ENCODE measurements around the gene CYP11A1.

Gene CYP11A1

DNA sequence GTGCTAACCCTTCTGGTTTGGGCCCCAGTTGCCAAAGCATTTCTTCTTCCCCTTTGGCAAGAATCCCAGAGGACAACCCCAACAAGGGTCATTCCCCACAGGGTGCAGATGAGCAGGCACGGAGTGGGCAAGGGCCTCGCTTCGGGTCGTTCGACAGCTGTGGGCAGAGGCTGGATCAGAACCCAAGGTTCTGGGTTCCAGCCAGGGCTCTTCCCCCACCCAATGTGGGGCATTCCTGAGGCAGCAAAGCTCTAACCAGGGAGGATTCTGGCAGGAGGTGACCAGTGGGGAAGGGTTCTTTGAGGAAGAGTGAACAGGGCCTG lies 48.3 kb downstream of the CYP11A1 start:
- TF ChIP-seq EZH2 (optimal IDR thresholded peaks at IDR 0.05; ENCODE audit: low read depth, low read length), result no peak
- no peak for TF ChIP-seq EZH2phosphoT487 (IDR thresholded peaks at IDR 0.05; ENCODE audit: low read length)
- TF ChIP-seq, protein P1, sequence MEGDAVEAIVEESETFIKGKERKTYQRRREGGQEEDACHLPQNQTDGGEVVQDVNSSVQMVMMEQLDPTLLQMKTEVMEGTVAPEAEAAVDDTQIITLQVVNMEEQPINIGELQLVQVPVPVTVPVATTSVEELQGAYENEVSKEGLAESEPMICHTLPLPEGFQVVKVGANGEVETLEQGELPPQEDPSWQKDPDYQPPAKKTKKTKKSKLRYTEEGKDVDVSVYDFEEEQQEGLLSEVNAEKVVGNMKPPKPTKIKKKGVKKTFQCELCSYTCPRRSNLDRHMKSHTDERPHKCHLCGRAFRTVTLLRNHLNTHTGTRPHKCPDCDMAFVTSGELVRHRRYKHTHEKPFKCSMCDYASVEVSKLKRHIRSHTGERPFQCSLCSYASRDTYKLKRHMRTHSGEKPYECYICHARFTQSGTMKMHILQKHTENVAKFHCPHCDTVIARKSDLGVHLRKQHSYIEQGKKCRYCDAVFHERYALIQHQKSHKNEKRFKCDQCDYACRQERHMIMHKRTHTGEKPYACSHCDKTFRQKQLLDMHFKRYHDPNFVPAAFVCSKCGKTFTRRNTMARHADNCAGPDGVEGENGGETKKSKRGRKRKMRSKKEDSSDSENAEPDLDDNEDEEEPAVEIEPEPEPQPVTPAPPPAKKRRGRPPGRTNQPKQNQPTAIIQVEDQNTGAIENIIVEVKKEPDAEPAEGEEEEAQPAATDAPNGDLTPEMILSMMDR (IDR thresholded peaks at IDR 0.05; ENCODE audit: low read length), result no peak
- Histone ChIP-seq H3K36me3 (replicated peaks; ENCODE audit: insufficient read depth, low read length) (no peaks in the 10 kb centered on the region), H3K4me2 (ENCODE audit: low read depth, low read length) (no peak overlapping the region), H4K20me1 (ENCODE audit: insufficient read depth, low read length) (no peaks in the 10 kb centered on the region), H3K27ac (ENCODE audit: low read length) (no peak overlapping the region), H3F3A (ENCODE audit: insufficient read depth, low read length) (no peaks in the 10 kb centered on the region), H3K9me3 (replicated peaks; ENCODE audit: insufficient read depth, low read length) (no peaks in the 10 kb centered on the region), H3K4me1 (ENCODE audit: low read length) (no peaks in the 10 kb centered on the region), H3K4me3 (ENCODE audit: low read length) (no peak overlapping the region), H3K9ac (ENCODE audit: low read length) (no peak overlapping the region), H2AFZ (ENCODE audit: low read length) (no peak overlapping the region), H3K27me3 (replicated peaks; ENCODE audit: insufficient read depth, low read length) (peaks cover 13% of the 10 kb centered on the region), H3K9me2 (replicated peaks; ENCODE audit: insufficient read depth, low read length) (no peaks in the 10 kb centered on the region), H3K79me2 (ENCODE audit: low read length) (no peaks in the 10 kb centered on the region)
- DNase-seq, result no peak

DNA sequence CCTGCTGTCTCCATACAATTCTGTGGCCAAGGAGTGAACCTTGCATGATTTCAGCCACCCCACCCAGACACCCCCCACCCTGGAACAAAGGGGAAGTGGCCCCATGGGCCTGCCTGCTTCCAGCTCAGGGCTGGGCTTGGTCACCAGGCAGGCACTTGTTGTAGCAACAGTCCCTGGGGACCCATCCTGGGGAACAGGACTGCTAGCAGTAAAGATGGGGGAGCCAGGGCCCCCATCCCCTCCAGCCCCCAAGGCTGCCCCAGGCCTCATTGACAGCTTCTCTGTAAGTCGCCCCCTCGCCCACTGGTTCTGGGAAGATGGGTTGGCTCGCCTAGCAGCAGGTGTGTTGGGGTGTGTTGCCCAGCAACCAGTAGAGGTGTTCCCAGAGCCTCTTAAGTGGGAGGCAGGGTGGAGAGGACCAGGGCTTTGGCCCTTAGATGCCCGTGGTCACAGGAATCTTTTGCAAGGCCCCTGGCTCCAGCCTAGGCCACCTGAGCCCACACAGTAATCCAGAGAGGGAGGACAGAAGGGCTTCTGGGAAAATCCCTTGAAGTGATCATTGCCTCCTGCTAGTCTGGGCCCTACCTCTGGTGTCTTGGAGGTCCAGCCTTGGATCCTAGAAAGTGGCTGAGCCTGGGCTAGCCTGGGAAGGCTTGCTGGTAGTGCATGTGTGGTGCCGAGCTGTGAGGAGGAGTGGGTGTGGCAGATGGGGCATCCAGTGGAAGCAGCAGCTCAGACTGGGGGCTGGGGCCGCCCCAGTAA lies 48.9 kb downstream of the CYP11A1 start:
- no peaks in the 10 kb centered on the region for H3K4me1 ChIP-seq (ENCODE audit: low read length)
- H3K4me2 ChIP-seq (ENCODE audit: low read depth, low read length), result no peak overlapping the region
- no peak overlapping the region for H3K4me3 ChIP-seq (ENCODE audit: low read length)
- no peak overlapping the region for H2AFZ ChIP-seq (ENCODE audit: low read length)
- TF ChIP-seq EZH2phosphoT487 (IDR thresholded peaks at IDR 0.05; ENCODE audit: low read length) (no peak), EZH2 (optimal IDR thresholded peaks at IDR 0.05; ENCODE audit: low read depth, low read length) (no peak)
- TF ChIP-seq, protein P1 (IDR thresholded peaks at IDR 0.05; ENCODE audit: low read length), result no peak
- no peaks in the 10 kb centered on the region for H3F3A ChIP-seq (ENCODE audit: insufficient read depth, low read length)
- H3K9me2 ChIP-seq (replicated peaks; ENCODE audit: insufficient read depth, low read length), result no peaks in the 10 kb centered on the region
- no peaks in the 10 kb centered on the region for H3K79me2 ChIP-seq (ENCODE audit: low read length)
- DNase-seq, result no peak
- peaks cover 16% of the 10 kb centered on the region for H3K27me3 ChIP-seq (replicated peaks; ENCODE audit: insufficient read depth, low read length)
- no peak overlapping the region for H3K27ac ChIP-seq (ENCODE audit: low read length)
- no peak overlapping the region for H3K9ac ChIP-seq (ENCODE audit: low read length)
- H3K36me3 ChIP-seq (replicated peaks; ENCODE audit: insufficient read depth, low read length), result no peaks in the 10 kb centered on the region
- no peaks in the 10 kb centered on the region for H4K20me1 ChIP-seq (ENCODE audit: insufficient read depth, low read length)
- H3K9me3 ChIP-seq (replicated peaks; ENCODE audit: insufficient read depth, low read length), result no peaks in the 10 kb centered on the region

DNA sequence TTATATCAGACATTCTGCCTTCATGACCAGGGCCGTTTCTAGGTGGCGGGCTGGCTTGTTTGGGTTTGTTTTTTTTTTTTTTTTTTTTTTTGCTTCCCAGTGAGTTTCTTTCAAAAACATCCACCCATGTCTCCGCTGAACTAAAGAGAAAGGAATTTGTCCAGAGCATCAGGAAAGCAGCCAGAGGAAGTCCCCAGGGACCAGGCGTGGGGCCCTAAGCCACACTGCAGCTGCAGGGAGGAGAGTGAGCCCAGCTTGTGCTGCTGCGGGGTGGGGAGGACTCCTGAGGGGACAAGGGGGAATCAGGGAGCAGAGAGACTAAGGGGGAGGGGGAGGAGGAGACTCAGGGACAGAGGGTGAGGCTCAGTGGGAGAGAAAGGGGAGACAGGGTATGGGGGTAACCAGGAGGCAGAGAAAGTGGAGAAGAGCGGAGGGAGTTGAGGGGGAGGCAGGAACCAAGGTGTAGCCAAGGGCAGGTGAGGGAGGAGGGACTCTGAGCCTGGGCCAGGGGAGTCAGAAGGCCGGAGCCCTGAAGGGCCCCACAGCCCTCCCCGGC lies 49.5 kb downstream of the CYP11A1 start:
- Histone ChIP-seq H3K4me1 (ENCODE audit: low read length) (no peaks in the 10 kb centered on the region), H3K9ac (ENCODE audit: low read length) (no peak overlapping the region), H3K27me3 (replicated peaks; ENCODE audit: insufficient read depth, low read length) (peaks cover 21% of the 10 kb centered on the region), H3K27ac (ENCODE audit: low read length) (no peak overlapping the region), H3F3A (ENCODE audit: insufficient read depth, low read length) (no peaks in the 10 kb centered on the region), H3K79me2 (ENCODE audit: low read length) (no peaks in the 10 kb centered on the region), H3K9me3 (replicated peaks; ENCODE audit: insufficient read depth, low read length) (no peaks in the 10 kb centered on the region), H3K36me3 (replicated peaks; ENCODE audit: insufficient read depth, low read length) (no peaks in the 10 kb centered on the region), H4K20me1 (ENCODE audit: insufficient read depth, low read length) (no peaks in the 10 kb centered on the region), H2AFZ (ENCODE audit: low read length) (no peak overlapping the region), H3K4me2 (ENCODE audit: low read depth, low read length) (no peak overlapping the region), H3K9me2 (replicated peaks; ENCODE audit: insufficient read depth, low read length) (no peaks in the 10 kb centered on the region), H3K4me3 (ENCODE audit: low read length) (no peak overlapping the region)
- TF ChIP-seq, protein P1 (IDR thresholded peaks at IDR 0.05; ENCODE audit: low read length), result no peak
- TF ChIP-seq EZH2phosphoT487 (IDR thresholded peaks at IDR 0.05; ENCODE audit: low read length) (no peak), EZH2 (optimal IDR thresholded peaks at IDR 0.05; ENCODE audit: low read depth, low read length) (no peak)
- DNase-seq, result no peak

Measured in MM.1S (cell line).